Tibial artery (tissue), 4 donors: Measurements from ENCODE around the gene NUCB2.

Source experiments
- DNase-seq, 2 donors: peaks; one replicate each; pipeline ENCODE4 v3.0.0-alpha.2; 2019
- H3K27ac ChIP-seq, 2 donors: fragments of 200-600 bp; sonication (generic) in 1 of 2; 1 replicate in 1 of 2; 2 replicates in 1 of 2; pipeline ENCODE4 v1.5.1; 2018 to 2019; ENCODE audit warnings: mild to moderate bottlenecking in 1 of 2
- H3K27me3 ChIP-seq, 2 donors: fragments of 200-600 bp; sonication (generic) in 1 of 2; one replicate each; pipeline versions ENCODE4 v1.5.1 to v1.6.0; 2016 to 2019
- H3K36me3 ChIP-seq, 3 donors: fragments of 200-600 bp; sonication (generic) in 2 of 3; one replicate each; pipeline ENCODE4 v1.5.1; 2016 to 2019; ENCODE audit warnings: mild to moderate bottlenecking in 2 of 3
- H3K4me1 ChIP-seq, 4 donors: fragments of 200-600 bp; sonication (generic) in 2 of 4; 1 replicate in 3 of 4; 2 replicates in 1 of 4; pipeline ENCODE4 v1.5.1; 2016 to 2019
- H3K4me3 ChIP-seq, 2 donors: fragments of 200-600 bp; sonication (generic) in 1 of 2; 1 replicate in 1 of 2; 2 replicates in 1 of 2; pipeline ENCODE4 v1.5.1; 2018 to 2019; ENCODE audit warnings: mild to moderate bottlenecking in 2 of 2
- H3K9me3 ChIP-seq, 3 donors: fragments of 200-600 bp; sonication (generic) in 1 of 3; one replicate each; pipeline ENCODE4 v1.5.1; 2016 to 2019
- intact Hi-C: fragments of 100-400 bp; cut with DNase I; formaldehyde crosslinking; loops from one replicate; pipeline ENCODE4 v1.15.0; 2023; ENCODE audit warnings: low total_unique reads
- TF ChIP-seq, protein P1 (sequence below), 2 experiments: fragments of 200-600 bp in 1 of 2; fragments of 450-650 bp in 1 of 2; IDR thresholded peaks; one replicate each; pipeline ENCODE4 v1.5.1; 2017 to 2019; ENCODE audit warnings: antibody characterized with exemption in 2 of 2, mild to moderate bottlenecking in 1 of 2, moderate library complexity in 1 of 2

Gene NUCB2

DNA sequence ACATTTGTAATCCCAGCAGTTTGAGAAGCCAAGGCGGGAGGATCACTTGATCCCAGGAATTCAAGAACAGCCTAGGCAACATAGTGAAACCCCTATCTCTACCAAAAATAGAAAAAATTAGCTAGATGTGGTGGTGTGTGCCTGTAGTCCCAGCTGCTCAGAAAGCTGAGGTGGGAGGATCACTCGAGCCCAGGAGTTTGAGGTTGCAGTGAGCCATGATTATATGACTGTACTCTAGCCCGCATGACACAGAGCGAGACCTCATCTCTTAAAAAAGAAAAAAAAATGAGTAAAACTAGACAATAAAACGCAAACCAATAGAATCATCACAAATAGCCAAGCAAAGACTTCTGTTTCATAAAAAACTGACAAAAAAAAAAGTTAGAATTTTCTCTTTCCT, 21.8 kb downstream of the NUCB2 start:
- Histone ChIP-seq H3K36me3 (peaks cover 20 to 52% (median 35%) of the 10 kb centered on the region in 3 donors), H3K9me3 (no peaks in the 10 kb centered on the region), H3K4me1 (no peaks in the 10 kb centered on the region), H3K27ac (no peak overlapping the region), H3K4me3 (no peak overlapping the region), H3K27me3 (no peaks in the 10 kb centered on the region)
- intact Hi-C loops = no loop called here
- no peak for DNase-seq
- TF ChIP-seq, protein P1, sequence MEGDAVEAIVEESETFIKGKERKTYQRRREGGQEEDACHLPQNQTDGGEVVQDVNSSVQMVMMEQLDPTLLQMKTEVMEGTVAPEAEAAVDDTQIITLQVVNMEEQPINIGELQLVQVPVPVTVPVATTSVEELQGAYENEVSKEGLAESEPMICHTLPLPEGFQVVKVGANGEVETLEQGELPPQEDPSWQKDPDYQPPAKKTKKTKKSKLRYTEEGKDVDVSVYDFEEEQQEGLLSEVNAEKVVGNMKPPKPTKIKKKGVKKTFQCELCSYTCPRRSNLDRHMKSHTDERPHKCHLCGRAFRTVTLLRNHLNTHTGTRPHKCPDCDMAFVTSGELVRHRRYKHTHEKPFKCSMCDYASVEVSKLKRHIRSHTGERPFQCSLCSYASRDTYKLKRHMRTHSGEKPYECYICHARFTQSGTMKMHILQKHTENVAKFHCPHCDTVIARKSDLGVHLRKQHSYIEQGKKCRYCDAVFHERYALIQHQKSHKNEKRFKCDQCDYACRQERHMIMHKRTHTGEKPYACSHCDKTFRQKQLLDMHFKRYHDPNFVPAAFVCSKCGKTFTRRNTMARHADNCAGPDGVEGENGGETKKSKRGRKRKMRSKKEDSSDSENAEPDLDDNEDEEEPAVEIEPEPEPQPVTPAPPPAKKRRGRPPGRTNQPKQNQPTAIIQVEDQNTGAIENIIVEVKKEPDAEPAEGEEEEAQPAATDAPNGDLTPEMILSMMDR (IDR thresholded peaks at IDR 0.05) = no peak

- Histone ChIP-seq H3K27me3 (no peaks in the 10 kb centered on the region), H3K4me3 (no peak overlapping the region), H3K27ac (no peak overlapping the region), H3K9me3 (no peaks in the 10 kb centered on the region), H3K4me1 (no peaks in the 10 kb centered on the region), H3K36me3 (peaks cover 40 to 68% (median 51%) of the 10 kb centered on the region in 3 donors)
- TF ChIP-seq, protein P1 (IDR thresholded peaks at IDR 0.05) = no peak
- DNase-seq = no peak
- intact Hi-C loops = no loop called here
These were observed 23.8 kb downstream of the NUCB2 start for GRCh38 chr11:17300372-17300771.

GRCh38 chr11:17313349-17314231, 37.1 kb downstream of the NUCB2 start:
- Histone ChIP-seq H3K9me3 (no peaks in the 10 kb centered on the region), H3K27me3 (no peaks in the 10 kb centered on the region), H3K4me1 (no peaks in the 10 kb centered on the region), H3K36me3 (peaks cover 43 to 60% (median 47%) of the 10 kb centered on the region in 3 donors), H3K27ac (peak overlapping the region in 1 of 2 donors; percentile 3), H3K4me3 (no peak overlapping the region)
- TF ChIP-seq, protein P1 (IDR thresholded peaks at IDR 0.05) = no peak
- no peak for DNase-seq
- intact Hi-C loops = no loop called here

DNA sequence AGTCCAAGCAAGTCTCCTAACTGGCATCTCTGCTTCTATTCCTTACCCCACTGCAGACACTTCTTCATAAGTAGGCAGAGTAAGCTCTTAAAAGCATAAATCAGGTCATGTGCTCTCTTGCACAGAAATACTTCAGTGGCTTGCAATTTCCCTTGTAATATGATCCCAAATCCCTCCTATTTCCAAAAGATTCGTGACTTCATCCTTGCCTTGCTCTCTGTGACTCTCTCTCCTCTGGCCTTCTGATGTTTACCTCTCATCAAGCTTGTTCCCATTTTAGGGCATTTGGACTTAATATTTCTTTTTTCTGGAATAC, 37.7 kb downstream of the NUCB2 start:
- DNase-seq = no peak
- intact Hi-C loops = no loop called here
- H3K36me3 ChIP-seq = peaks cover 37 to 54% (median 47%) of the 10 kb centered on the region in 3 donors
- H3K4me3 ChIP-seq = no peak overlapping the region
- no peaks in the 10 kb centered on the region for H3K9me3 ChIP-seq
- H3K4me1 ChIP-seq = no peaks in the 10 kb centered on the region
- peak overlapping the region in 1 of 2 donors; percentile 3 for H3K27ac ChIP-seq
- TF ChIP-seq, protein P1 (IDR thresholded peaks at IDR 0.05) = no peak
- no peaks in the 10 kb centered on the region for H3K27me3 ChIP-seq

- H3K27ac ChIP-seq = no peak overlapping the region
- H3K4me1 ChIP-seq = no peaks in the 10 kb centered on the region
- TF ChIP-seq, protein P1 (IDR thresholded peaks at IDR 0.05) = no peak
- intact Hi-C loops = no loop called here
- DNase-seq = no peak
- H3K36me3 ChIP-seq = peaks cover 34 to 50% (median 46%) of the 10 kb centered on the region in 3 donors
- no peaks in the 10 kb centered on the region for H3K27me3 ChIP-seq
- no peak overlapping the region for H3K4me3 ChIP-seq
- no peaks in the 10 kb centered on the region for H3K9me3 ChIP-seq
These were observed 38.4 kb downstream of the NUCB2 start for GRCh38 chr11:17314904-17315426.
